ENCODE data around the gene UIMC1. TPM values are rescaled to one million over a fixed set of nuclear protein-coding genes. Genes with fewer than 3 reads are reported as not detected.

UIMC1 gene
- polyA plus RNA-seq, 3 donors: 14.8 to 35.6 (median 19.1) TPM

- Histone ChIP-seq H3K36me3 (replicated peaks in 1 of 2; ENCODE audit: control insufficient read depth in 1 of 2, insufficient read depth in 2 of 2, low read length in 2 of 2) (peaks cover 11 to 12% of the 10 kb centered on the region in 2 donors), H3K4me2 (replicated peaks; ENCODE audit: extremely low read depth, low read length, poor library complexity, severe bottlenecking) (no peak overlapping the region), H3K79me2 (ENCODE audit: insufficient read depth, low read length) (no peaks in the 10 kb centered on the region), H3K4me1 (ENCODE audit: control insufficient read depth in 1 of 2, insufficient read depth in 2 of 2, low read length in 2 of 2) (no peaks in the 10 kb centered on the region), H3K27me3 (ENCODE audit: control insufficient read depth in 2 of 2, insufficient read depth in 2 of 2, low read length in 2 of 2) (no peaks in the 10 kb centered on the region), H4K20me1 (ENCODE audit: insufficient read depth, low read length) (peaks cover 79% of the 10 kb centered on the region), H3K9me3 (replicated peaks in 1 of 2; ENCODE audit: control insufficient read depth in 1 of 2, insufficient read depth in 1 of 2, low read length in 2 of 2) (no peaks in the 10 kb centered on the region), H3K9ac (ENCODE audit: insufficient read depth, low read length, poor library complexity, severe bottlenecking) (no peak overlapping the region), H3K27ac (ENCODE audit: low read depth in 1 of 2, low read length in 2 of 2) (no peak overlapping the region), H2AFZ (ENCODE audit: insufficient read depth, low read depth, low read length, poor library complexity, severe bottlenecking) (no peak overlapping the region), H3K4me3 (replicated peaks in 1 of 3; ENCODE audit: low read depth in 2 of 3, low read length in 3 of 3) (no peak overlapping the region)
- Mint-ChIP-seq H3K27ac (peak overlapping the region in 4 of 7 donors; percentile 15 to 80 (median 70)), H3K9me3 (peaks cover 1 to 12% (median 4%) of the 10 kb centered on the region in 7 donors), H3K27me3 (ENCODE audit: low read depth in 3 of 3) (peaks cover 5 to 27% (median 14%) of the 10 kb centered on the region in 3 donors), H3K36me3 (peaks cover 11 to 13% of the 10 kb centered on the region in 2 donors), H3K4me3 (no peak overlapping the region), H3K4me1 (peaks cover 20% of the 10 kb centered on the region)
- intact Hi-C loops (cut with micrococcal nuclease): no loop called here
- TF ChIP-seq CTCF (IDR thresholded peaks at IDR 0.05): no peak
- 4% methylated on average over 18 of the region's 27 CpGs for WGBS (ENCODE audit: insufficient coverage)
- no peak for DNase-seq
These were observed 130.6 kb downstream of the UIMC1 start for GRCh38 chr5:176875783-176876505.

- 82% methylated on average over 17 of the region's 17 CpGs for WGBS (ENCODE audit: insufficient coverage)
- H3K27me3 ChIP-seq (ENCODE audit: control insufficient read depth in 2 of 2, insufficient read depth in 2 of 2, low read length in 2 of 2): no peaks in the 10 kb centered on the region
- no peak overlapping the region for H3K27ac ChIP-seq (ENCODE audit: low read depth in 1 of 2, low read length in 2 of 2)
- DNase-seq: no peak
- H3K9ac ChIP-seq (ENCODE audit: insufficient read depth, low read length, poor library complexity, severe bottlenecking): no peak overlapping the region
- H3K27me3 Mint-ChIP-seq (ENCODE audit: low read depth in 3 of 3): peaks cover 8 to 33% (median 14%) of the 10 kb centered on the region in 3 donors
- peaks cover 0 to 7% of the 10 kb centered on the region in 2 donors for H3K9me3 ChIP-seq (replicated peaks in 1 of 2; ENCODE audit: control insufficient read depth in 1 of 2, insufficient read depth in 1 of 2, low read length in 2 of 2)
- intact Hi-C loops (cut with micrococcal nuclease): no loop called here
- no peak overlapping the region for H3K4me2 ChIP-seq (replicated peaks; ENCODE audit: extremely low read depth, low read length, poor library complexity, severe bottlenecking)
- peaks cover 71% of the 10 kb centered on the region for H4K20me1 ChIP-seq (ENCODE audit: insufficient read depth, low read length)
- peaks cover 2 to 4% of the 10 kb centered on the region in 2 donors for H3K36me3 ChIP-seq (replicated peaks in 1 of 2; ENCODE audit: control insufficient read depth in 1 of 2, insufficient read depth in 2 of 2, low read length in 2 of 2)
- H3K36me3 Mint-ChIP-seq: peaks cover 4 to 11% of the 10 kb centered on the region in 2 donors
- H3K4me3 Mint-ChIP-seq: peak overlapping the region in 1 of 2 donors; percentile 18
- H3K4me1 Mint-ChIP-seq: peaks cover 23% of the 10 kb centered on the region
- peaks cover 7 to 15% (median 10%) of the 10 kb centered on the region in 7 donors for H3K9me3 Mint-ChIP-seq
- TF ChIP-seq CTCF (IDR thresholded peaks at IDR 0.05): no peak
- no peaks in the 10 kb centered on the region for H3K79me2 ChIP-seq (ENCODE audit: insufficient read depth, low read length)
- H3K27ac Mint-ChIP-seq: peak overlapping the region in 2 of 7 donors; percentile 15 to 67
- H3K4me3 ChIP-seq (replicated peaks in 1 of 3; ENCODE audit: low read depth in 2 of 3, low read length in 3 of 3): no peak overlapping the region
- H3K4me1 ChIP-seq (ENCODE audit: control insufficient read depth in 1 of 2, insufficient read depth in 2 of 2, low read length in 2 of 2): peaks cover 5 to 6% of the 10 kb centered on the region in 2 donors
- no peak overlapping the region for H2AFZ ChIP-seq (ENCODE audit: insufficient read depth, low read depth, low read length, poor library complexity, severe bottlenecking)
These were observed 131.5 kb downstream of the UIMC1 start for GRCh38 chr5:176875014-176875550.

Measured in CD14-positive monocyte (primary cell).